NOMO-1 treated with DMSO at 0.1 percent for 48 hours (cell line): ENCODE results near the gene LRRC41.
"Not testable (repeated sequence)": the region's sequence is repeated elsewhere in the genome, so short reads cannot be mapped to it uniquely, and the experiment has no call there.

Experiments used
- DNase-seq: peaks from one replicate; lab custom pipeline; 2025; ENCODE audit not compliant: unreplicated experiment; lab: John Stamatoyannopoulos, UW

Gene LRRC41

GRCh38 chr1:46328182-46328581 is 24.8 kb upstream of the LRRC41 start:
- not testable (repeated sequence) for DNase-seq

GRCh38 chr1:46325285-46326076 is 22.1 kb upstream of the LRRC41 start:
- peak; percentile 51 for DNase-seq

GRCh38 chr1:46322191-46322590 is 18.8 kb upstream of the LRRC41 start:
- not testable (repeated sequence) for DNase-seq

GRCh38 chr1:46319960-46320914 is 16.8 kb upstream of the LRRC41 start:
- not testable (repeated sequence) for DNase-seq

- DNase-seq, result not testable (repeated sequence)
These were observed 15.9 kb upstream of the LRRC41 start for GRCh38 chr1:46319301-46319700.

- DNase-seq, result no peak
These were observed 13.9 kb upstream of the LRRC41 start for GRCh38 chr1:46317323-46317722.

GRCh38 chr1:46315669-46316403 is 12.4 kb upstream of the LRRC41 start:
- DNase-seq, result no peak

- no peak for DNase-seq
These were observed 6.9 kb upstream of the LRRC41 start for GRCh38 chr1:46310321-46310720.

- DNase-seq, result no peak
These were observed 6.2 kb upstream of the LRRC41 start for GRCh38 chr1:46309401-46310159.

GRCh38 chr1:46306159-46306530 is 2.7 kb upstream of the LRRC41 start:
- no peak for DNase-seq

GRCh38 chr1:46303872-46304326 is 483 bp upstream of the LRRC41 start:
- DNase-seq, result no peak

- DNase-seq, result no peak
These were observed 777 bp downstream of the LRRC41 start for GRCh38 chr1:46302641-46303037.

GRCh38 chr1:46301808-46302640 is 1.4 kb downstream of the LRRC41 start:
- DNase-seq, result peak; percentile 51

GRCh38 chr1:46301406-46301807 is 2.0 kb downstream of the LRRC41 start:
- DNase-seq, result no peak

- no peak for DNase-seq
These were observed 2.6 kb downstream of the LRRC41 start for GRCh38 chr1:46300673-46301405.

- no peak for DNase-seq
These were observed 5.0 kb downstream of the LRRC41 start for GRCh38 chr1:46298387-46298786.

- no peak for DNase-seq
These were observed 8.1 kb downstream of the LRRC41 start for GRCh38 chr1:46295306-46295705.

GRCh38 chr1:46289976-46290375 is 13.4 kb downstream of the LRRC41 start:
- DNase-seq, result no peak

- DNase-seq, result no peak
These were observed 14.3 kb downstream of the LRRC41 start for GRCh38 chr1:46289134-46289494.
